PFSK-1 (cell line): Measurements from ENCODE around the gene KRT73.

Experiments used
- POLR2AphosphoS5 ChIP-seq: IDR thresholded peaks from 2 replicates; pipeline ENCODE4 v1.6.1; 2012; ENCODE audit warnings: low read depth, mild to moderate bottlenecking, control low read depth, low read length, moderate library complexity
- SIN3A ChIP-seq: IDR thresholded peaks from 2 replicates; pipeline ENCODE4 v1.6.1; 2012; ENCODE audit warnings: mild to moderate bottlenecking, low read length, moderate library complexity, borderline replicate concordance; ENCODE audit not compliant: insufficient read depth
- TAF1 ChIP-seq: IDR thresholded peaks from 2 replicates; pipeline ENCODE4 v1.6.1; 2012; ENCODE audit warnings: low read length, control low read depth, borderline replicate concordance; ENCODE audit not compliant: insufficient read depth
- TF ChIP-seq, protein P1 (sequence below), 2 experiments: IDR thresholded peaks; 2 replicates each; pipeline versions ENCODE4 v1.6.1 to v1.8.0; 2011 to 2012; ENCODE audit warnings: low read depth in 2 of 2, low read length in 2 of 2, control low read depth in 1 of 2, inconsistent platforms in 1 of 2, mild to moderate bottlenecking in 1 of 2, moderate library complexity in 1 of 2; ENCODE audit not compliant: insufficient read depth in 1 of 2

DNA sequence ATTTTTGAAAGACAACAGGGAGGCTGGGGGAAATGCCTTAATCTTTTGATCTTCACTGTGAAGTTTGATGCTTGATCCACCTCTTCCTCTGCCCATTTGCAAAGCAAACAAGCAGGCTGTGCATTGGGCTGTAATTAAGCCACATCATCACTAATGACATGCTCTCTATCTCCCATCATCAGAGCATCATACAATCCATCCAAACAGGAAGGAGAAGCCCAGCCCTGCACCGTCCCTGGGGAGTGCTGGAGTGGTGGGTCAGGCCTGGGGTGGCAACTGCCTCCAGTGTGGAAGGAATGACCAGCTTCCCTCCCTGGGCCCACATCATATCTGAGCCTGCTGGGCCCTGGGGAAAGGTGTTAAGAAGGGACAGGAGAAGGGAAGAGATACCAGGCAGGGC lies 37.9 kb downstream of the KRT73 start:
- TF ChIP-seq, protein P1, sequence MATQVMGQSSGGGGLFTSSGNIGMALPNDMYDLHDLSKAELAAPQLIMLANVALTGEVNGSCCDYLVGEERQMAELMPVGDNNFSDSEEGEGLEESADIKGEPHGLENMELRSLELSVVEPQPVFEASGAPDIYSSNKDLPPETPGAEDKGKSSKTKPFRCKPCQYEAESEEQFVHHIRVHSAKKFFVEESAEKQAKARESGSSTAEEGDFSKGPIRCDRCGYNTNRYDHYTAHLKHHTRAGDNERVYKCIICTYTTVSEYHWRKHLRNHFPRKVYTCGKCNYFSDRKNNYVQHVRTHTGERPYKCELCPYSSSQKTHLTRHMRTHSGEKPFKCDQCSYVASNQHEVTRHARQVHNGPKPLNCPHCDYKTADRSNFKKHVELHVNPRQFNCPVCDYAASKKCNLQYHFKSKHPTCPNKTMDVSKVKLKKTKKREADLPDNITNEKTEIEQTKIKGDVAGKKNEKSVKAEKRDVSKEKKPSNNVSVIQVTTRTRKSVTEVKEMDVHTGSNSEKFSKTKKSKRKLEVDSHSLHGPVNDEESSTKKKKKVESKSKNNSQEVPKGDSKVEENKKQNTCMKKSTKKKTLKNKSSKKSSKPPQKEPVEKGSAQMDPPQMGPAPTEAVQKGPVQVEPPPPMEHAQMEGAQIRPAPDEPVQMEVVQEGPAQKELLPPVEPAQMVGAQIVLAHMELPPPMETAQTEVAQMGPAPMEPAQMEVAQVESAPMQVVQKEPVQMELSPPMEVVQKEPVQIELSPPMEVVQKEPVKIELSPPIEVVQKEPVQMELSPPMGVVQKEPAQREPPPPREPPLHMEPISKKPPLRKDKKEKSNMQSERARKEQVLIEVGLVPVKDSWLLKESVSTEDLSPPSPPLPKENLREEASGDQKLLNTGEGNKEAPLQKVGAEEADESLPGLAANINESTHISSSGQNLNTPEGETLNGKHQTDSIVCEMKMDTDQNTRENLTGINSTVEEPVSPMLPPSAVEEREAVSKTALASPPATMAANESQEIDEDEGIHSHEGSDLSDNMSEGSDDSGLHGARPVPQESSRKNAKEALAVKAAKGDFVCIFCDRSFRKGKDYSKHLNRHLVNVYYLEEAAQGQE (IDR thresholded peaks at IDR 0.05; ENCODE audit: insufficient read depth in 1 of 2, low read depth in 2 of 2, low read length in 2 of 2), result no peak
- TF ChIP-seq SIN3A (no peak), POLR2AphosphoS5 (no peak), TAF1 (no peak)
